HG03442 (cell line): ENCODE measurements around the gene YAP1.

Source experiments
- ATAC-seq: cut with Tn5 transposase; IDR thresholded peaks from one replicate; pipeline ENCODE4 v1.9.1; 2021; ENCODE audit warnings: mild to moderate bottlenecking, moderate library complexity; ENCODE audit not compliant: unreplicated experiment

The YAP1 gene

GRCh38 chr11:102157219-102157618 is 47.0 kb downstream of the YAP1 start:
- ATAC-seq: no peak

- ATAC-seq: no peak
These were observed 48.0 kb downstream of the YAP1 start for GRCh38 chr11:102158164-102158735.

- no peak for ATAC-seq
These were observed 53.1 kb downstream of the YAP1 start for GRCh38 chr11:102163368-102163767.

GRCh38 chr11:102166175-102167064 is 56.2 kb downstream of the YAP1 start:
- ATAC-seq: no peak

GRCh38 chr11:102168481-102168880 is 58.2 kb downstream of the YAP1 start:
- no peak for ATAC-seq

- ATAC-seq: no peak
These were observed 60.9 kb downstream of the YAP1 start for GRCh38 chr11:102171101-102171500.

GRCh38 chr11:102172127-102172848 is 62.0 kb downstream of the YAP1 start:
- ATAC-seq: no peak

- ATAC-seq: no peak
These were observed 66.9 kb downstream of the YAP1 start for GRCh38 chr11:102177126-102177525.

- no peak for ATAC-seq
These were observed 67.9 kb downstream of the YAP1 start for GRCh38 chr11:102177974-102178631.

- ATAC-seq: no peak
These were observed 69.1 kb downstream of the YAP1 start for GRCh38 chr11:102179371-102179770.

- no peak for ATAC-seq
These were observed 74.2 kb downstream of the YAP1 start for GRCh38 chr11:102184269-102184987.

GRCh38 chr11:102186551-102187191 is 76.4 kb downstream of the YAP1 start:
- no peak for ATAC-seq

GRCh38 chr11:102187416-102188151 is 77.3 kb downstream of the YAP1 start:
- no peak for ATAC-seq

- no peak for ATAC-seq
These were observed 78.2 kb downstream of the YAP1 start for GRCh38 chr11:102188488-102188887.

GRCh38 chr11:102191832-102192231 is 81.6 kb downstream of the YAP1 start:
- no peak for ATAC-seq

- no peak for ATAC-seq
These were observed 82.3 kb downstream of the YAP1 start for GRCh38 chr11:102192349-102193066.

GRCh38 chr11:102194257-102194656 is 84.0 kb downstream of the YAP1 start:
- ATAC-seq: no peak

GRCh38 chr11:102194990-102195389 is 84.7 kb downstream of the YAP1 start:
- ATAC-seq: no peak

GRCh38 chr11:102196351-102196750 is 86.1 kb downstream of the YAP1 start:
- ATAC-seq: no peak
